ENCODE results near the gene DGKD. TPM values are rescaled to one million over a fixed set of nuclear protein-coding genes. Genes with fewer than 3 reads are reported as not detected.

Gene DGKD

GRCh38 chr2:233513953-233514655 is 159.8 kb downstream of the DGKD start:
- Histone ChIP-seq H3K36me3 (ENCODE audit: control insufficient read depth, insufficient read depth, low read length) (no peaks in the 10 kb centered on the region), H3K79me1 (ENCODE audit: low read length) (no peaks in the 10 kb centered on the region), H3K27ac (ENCODE audit: low read depth, low read length) (no peak overlapping the region), H3K4me3 (ENCODE audit: low read length) (no peak overlapping the region), H3K4me2 (ENCODE audit: low read length) (no peak overlapping the region), H3K27me3 (ENCODE audit: insufficient read depth, low read length, poor library complexity) (no peaks in the 10 kb centered on the region), H4K8ac (ENCODE audit: low read depth, low read length) (no peak overlapping the region), H3K18ac (ENCODE audit: low read length) (no peak overlapping the region), H2BK5ac (ENCODE audit: low read length) (no peak overlapping the region), H2AK5ac (ENCODE audit: low read length) (no peak overlapping the region), H3K4me1 (ENCODE audit: control insufficient read depth, low read depth, low read length) (no peaks in the 10 kb centered on the region), H3K23ac (ENCODE audit: low read length) (no peak overlapping the region), H3K79me2 (ENCODE audit: control insufficient read depth, insufficient read depth, low read length) (no peaks in the 10 kb centered on the region), H3K9ac (ENCODE audit: low read length) (no peak overlapping the region), H3K4ac (ENCODE audit: low read depth, low read length) (no peak overlapping the region), H2BK120ac (ENCODE audit: low read depth, low read length) (no peak overlapping the region), H2BK15ac (replicated peaks; ENCODE audit: low read depth) (no peak overlapping the region), H3K56ac (ENCODE audit: low read length) (no peak overlapping the region), H4K5ac (ENCODE audit: low read length) (no peak overlapping the region)
- DNase-seq = no peak
- no CpG with 5 or more reads among the region's 7 CpGs for WGBS (ENCODE audit: extremely low coverage, insufficient coverage, low lambda C conversion rate)

GRCh38 chr2:233519787-233520611 is 165.7 kb downstream of the DGKD start:
- Histone ChIP-seq H3K4me2 (ENCODE audit: low read length) (no peak overlapping the region), H2AK5ac (ENCODE audit: low read length) (no peak overlapping the region), H3K27ac (ENCODE audit: low read depth, low read length) (no peak overlapping the region), H3K36me3 (ENCODE audit: control insufficient read depth, insufficient read depth, low read length) (no peaks in the 10 kb centered on the region), H2BK5ac (ENCODE audit: low read length) (no peak overlapping the region), H3K56ac (ENCODE audit: low read length) (no peak overlapping the region), H4K5ac (ENCODE audit: low read length) (no peak overlapping the region), H3K79me2 (ENCODE audit: control insufficient read depth, insufficient read depth, low read length) (no peaks in the 10 kb centered on the region), H3K4ac (ENCODE audit: low read depth, low read length) (no peak overlapping the region), H2BK120ac (ENCODE audit: low read depth, low read length) (no peak overlapping the region), H3K79me1 (ENCODE audit: low read length) (no peaks in the 10 kb centered on the region), H2BK15ac (replicated peaks; ENCODE audit: low read depth) (no peak overlapping the region), H3K27me3 (ENCODE audit: insufficient read depth, low read length, poor library complexity) (no peaks in the 10 kb centered on the region), H3K4me3 (ENCODE audit: low read length) (no peak overlapping the region), H3K18ac (ENCODE audit: low read length) (no peak overlapping the region), H4K8ac (ENCODE audit: low read depth, low read length) (no peak overlapping the region), H3K9ac (ENCODE audit: low read length) (no peak overlapping the region), H3K23ac (ENCODE audit: low read length) (no peak overlapping the region), H3K4me1 (ENCODE audit: control insufficient read depth, low read depth, low read length) (no peaks in the 10 kb centered on the region)
- no peak for DNase-seq
- WGBS (ENCODE audit: extremely low coverage, insufficient coverage, low lambda C conversion rate) = no CpG with 5 or more reads among the region's 3 CpGs

Small RNAs within 50 kb of the gene (small RNA-seq; reads per million reads assigned to genes)
- gene RF00019 (ENCODE audit: insufficient read depth) = not detected

All from mesendoderm (in vitro differentiated cells).